NCI-H146 (cell line): ENCODE measurements around the gene FBXL2.
"Not testable (repeated sequence)": the region's sequence is repeated elsewhere in the genome, so short reads cannot be mapped to it uniquely, and the experiment has no call there.

Experiments used
- DNase-seq: peaks from one replicate; lab custom pipeline; 2025; lab: John Stamatoyannopoulos, UW

Gene FBXL2

DNA sequence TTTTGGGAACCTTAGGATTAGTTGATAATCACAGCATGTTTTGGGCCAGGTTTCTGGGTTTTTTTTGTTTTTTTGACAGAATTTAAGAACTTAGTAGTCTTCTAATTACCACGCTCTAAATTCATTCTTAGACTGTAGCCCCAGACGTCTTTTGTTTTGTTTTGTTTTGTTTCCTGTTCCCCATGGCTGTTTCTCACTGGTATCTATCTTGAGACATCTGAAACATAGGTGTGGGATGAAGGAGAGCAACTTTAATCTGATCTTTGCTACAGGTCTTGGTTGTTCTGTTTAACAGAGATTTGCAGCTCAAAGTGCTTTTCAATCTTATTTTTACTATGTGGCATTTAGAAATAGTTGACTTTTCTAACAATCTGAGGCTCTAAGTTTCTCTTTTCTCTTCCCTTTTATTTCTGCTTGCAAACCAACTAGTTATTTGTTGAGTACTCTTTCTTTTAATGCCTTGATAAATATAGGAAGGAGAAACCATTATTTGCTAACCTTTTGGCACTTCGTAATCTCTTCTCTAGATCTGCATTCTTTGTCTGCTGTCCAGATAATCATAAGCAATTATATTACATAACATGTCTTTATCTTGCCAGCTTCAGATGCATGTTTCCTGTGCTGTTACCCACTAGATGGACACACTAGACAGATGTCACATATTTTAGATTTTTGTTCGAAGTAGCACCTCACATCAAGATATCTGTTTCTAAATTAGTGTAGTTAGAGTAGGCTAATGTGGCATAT, 40.9 kb downstream of the FBXL2 start:
- peak; percentile 20 for DNase-seq

DNA sequence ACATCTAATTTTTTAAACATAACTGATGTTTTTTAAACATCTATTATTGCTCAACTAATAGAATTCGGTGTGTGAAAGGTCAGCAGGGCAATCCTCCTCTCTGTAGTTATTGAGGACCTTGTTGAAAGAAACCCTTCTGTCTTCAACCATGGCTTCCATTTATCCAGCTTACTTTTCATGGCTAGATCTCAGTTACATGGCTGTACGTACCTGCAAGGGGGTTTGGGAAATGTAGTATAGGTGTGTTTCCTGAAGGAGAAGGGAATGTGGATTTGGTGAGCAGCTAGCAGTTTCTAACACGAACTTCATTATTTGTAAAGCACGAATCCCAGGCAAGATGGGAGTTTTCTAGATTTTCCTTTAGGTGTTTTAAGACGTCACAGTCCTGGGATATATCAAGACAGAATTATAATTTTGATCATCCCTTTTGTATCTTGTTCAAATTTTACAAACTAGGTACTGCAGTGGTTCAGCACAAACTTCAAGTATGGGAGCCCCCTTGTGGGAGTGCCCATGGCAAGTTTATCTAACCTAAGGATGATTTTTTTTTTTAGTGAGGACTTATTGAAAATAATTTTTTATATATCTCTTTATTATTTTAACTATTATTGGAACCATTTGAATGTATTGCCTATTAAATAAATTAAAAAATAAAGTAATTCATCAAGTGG, 41.6 kb downstream of the FBXL2 start:
- no peak for DNase-seq

DNA sequence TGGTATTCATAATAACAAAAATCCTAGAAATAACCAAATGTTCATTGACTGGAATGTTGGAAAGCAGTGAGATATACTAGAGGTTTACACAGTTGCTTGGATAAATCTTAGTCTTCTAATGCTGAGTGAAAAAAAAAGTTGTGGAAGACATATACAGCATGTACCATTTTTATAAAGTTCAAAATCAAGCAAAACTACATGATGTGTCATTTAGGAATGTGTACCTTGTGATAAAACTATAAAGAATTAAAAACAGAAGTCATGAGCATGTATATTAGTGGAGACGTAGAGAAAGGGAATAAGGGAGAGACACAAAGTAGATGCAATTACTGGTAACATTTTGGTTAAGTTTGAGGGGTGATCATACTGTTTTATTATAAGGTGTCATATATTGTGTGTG, 45.2 kb downstream of the FBXL2 start:
- no peak for DNase-seq

DNA sequence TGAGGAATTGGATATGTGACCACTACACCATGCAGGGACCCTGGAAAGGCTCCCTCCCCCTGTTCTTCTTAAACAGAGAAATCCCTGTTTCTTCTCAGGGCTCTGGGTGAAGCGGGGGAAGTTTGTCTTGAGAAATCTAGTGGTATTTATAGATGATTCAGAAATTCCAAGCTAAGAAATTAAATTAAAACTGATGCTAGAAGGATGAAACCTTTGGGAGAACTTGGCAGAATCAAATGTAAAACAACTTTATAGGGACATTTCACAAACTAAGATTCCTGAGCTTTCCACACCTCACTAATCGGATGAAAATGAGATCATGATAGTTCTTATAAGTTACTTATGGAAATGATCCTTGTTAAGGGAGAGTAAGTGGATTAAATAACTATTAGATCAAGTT, 54.2 kb downstream of the FBXL2 start:
- no peak for DNase-seq

DNA sequence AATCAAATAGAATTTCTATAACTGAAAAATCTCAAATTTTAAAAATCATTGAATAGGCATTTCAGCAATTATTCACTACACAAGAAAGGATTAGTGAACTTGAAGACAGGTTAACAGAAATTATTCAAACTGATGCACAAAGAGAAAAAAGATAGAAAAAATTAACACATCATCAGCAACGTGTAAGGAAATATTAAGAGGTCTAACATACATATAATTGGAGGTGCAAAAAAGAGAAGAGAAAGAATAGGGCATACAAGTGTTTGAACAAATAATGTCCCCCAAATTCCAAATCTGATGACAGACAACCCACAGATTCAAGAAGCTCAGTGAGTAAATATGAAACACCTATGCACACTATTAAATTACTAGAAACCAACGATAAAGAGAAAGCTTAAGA, 57.1 kb downstream of the FBXL2 start:
- no peak for DNase-seq

DNA sequence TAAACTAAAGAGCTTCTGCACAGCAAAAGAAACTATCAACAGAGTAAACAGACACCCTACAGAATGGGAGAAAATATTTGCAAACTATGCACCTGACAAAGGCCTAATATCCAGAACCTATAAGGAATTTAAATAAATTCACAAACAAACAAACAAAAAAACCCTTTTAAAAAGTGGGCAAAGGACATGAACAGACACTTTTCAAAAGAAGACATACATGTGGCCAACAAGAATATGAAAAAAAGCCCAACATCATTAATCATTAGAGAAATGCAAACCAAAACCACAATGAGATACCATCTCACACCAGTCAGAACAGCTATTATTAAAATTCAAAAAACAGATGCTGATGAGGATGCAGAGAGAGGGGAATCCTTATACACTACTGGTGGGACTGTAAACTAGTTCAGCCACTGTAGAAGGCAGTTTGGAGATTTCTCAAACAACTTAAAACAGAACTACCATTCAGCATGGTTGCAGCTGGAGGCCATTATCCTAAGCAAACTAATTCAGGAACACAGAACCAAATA, 61.8 kb downstream of the FBXL2 start:
- DNase-seq, result not testable (repeated sequence)

DNA sequence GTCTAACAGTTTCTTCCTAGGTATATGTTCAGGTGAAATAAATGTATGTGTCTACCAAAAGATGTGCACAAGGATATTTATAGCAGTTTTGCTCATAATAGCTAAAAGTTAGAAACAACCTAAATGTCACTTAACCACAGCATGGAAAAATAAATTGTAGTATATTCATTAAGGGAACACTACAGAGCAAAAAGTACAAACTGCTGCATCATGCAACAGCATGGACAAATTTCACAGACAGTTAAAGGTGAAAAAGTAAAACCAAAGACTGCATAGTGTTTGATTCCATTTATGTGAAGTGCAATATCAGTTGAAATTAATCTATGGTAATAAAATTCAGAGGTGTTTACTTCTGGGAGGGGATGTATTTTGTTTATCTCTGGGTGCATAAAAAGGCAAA, 62.5 kb downstream of the FBXL2 start:
- DNase-seq, result no peak

DNA sequence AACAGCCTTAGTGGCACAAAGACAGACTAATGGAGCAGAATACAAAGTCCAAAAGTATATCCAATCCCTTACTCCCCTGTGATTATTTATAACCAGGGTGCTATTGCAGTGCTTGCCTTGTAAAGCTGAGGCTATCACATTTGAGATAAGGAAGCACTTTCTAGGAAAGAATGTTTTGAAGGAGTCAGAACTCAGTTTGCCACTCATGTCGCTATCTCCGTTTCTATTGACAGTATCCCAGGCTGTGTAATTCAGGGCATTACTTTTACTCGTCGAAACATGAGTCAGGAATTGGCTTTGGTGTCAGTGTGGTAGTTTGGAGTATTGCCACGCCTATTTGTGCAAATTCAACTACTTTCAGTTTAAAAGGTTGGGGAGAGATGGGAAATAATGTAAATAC, 78.4 kb downstream of the FBXL2 start:
- DNase-seq, result no peak

DNA sequence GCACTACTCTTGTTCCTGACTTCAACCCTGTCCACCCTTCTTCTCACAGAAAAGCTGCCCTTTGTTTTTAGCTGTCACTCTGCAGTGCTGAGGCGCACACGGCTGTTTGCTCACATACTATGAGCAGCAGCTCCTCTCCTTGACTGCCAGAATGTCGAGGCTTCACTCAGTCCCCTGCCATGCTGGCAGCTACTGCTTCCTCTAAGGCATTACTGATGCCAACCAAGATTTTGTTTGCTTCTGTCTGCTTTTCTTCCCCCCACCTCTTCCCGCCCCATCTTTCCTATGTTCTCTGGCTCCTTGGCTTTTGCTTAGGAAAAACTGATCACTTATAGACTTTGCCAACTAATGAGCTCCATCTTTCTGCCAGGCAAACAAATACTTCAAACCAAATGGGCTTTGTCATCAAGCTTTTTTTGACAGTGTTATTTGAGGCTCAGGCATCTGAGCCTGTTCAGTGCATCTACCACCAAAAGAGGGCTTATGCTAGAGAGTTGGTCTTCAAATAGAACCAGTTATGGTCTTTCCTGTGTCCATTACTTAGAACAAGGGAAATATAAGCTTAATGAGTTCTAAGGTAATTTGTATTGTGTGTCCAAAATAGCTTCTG, 81.0 kb downstream of the FBXL2 start:
- DNase-seq, result no peak

DNA sequence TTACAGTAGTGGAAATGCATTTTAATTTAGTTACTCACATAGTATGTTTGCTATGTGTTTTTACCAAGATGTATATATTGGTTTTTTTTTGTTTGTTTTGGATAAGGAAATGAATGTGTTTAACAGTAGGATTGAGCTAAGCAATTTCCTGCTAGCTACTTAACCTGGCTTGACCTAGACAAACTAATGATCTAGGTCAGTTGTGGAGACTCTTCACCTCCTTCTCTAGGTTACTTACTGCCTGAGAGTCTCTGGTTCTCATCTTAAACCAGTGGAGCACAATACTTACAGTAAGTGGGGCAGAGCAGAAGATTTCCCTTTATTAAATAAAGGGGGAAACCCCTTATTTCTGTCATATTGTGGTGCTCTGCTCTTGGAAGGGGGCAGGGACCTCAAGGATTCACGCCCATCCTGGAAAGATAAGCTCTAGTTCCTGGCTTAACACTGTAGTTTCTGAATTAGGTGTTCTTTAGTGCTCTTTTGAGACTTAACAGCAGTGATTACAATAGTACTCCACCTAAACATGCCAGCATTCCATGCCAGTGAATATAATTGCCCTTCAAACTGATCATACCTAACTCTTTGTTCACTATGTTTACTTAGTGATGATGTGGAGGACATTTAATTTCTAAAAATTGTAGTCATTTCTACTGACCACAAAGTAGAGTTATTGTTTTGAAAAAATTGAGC, 83.0 kb downstream of the FBXL2 start:
- no peak for DNase-seq

DNA sequence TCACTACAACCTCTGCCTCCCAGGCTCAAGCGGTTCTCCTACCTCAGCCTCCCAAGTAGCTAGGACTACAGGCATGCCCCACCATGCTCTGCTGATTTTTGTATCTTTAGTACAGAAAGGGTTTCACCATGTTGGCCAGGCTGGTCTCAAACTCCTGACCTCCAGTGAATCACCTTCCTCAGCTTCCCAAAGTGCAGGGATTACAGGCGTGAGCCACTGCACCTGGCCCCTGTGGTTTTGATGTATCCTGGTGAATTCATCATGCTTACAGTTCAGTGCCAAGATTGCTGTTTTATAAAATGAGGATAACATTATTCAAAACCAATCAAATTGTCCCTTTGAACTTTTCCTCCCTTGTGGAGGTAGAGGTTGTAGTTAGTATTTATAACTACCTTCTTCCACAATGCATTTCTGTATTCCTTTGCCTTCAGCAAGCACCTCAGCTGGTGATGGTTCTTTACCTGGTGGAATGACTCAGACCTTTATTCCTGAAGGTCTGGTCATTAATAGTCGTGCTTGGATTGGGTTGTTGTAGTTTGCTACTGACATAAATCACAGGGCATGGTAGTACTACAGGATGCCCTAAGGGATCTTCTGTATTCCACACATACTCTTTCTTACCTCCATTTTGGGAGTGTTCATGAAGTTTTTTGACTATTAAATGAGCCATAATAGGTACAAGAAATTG, 86.0 kb downstream of the FBXL2 start:
- no peak for DNase-seq

DNA sequence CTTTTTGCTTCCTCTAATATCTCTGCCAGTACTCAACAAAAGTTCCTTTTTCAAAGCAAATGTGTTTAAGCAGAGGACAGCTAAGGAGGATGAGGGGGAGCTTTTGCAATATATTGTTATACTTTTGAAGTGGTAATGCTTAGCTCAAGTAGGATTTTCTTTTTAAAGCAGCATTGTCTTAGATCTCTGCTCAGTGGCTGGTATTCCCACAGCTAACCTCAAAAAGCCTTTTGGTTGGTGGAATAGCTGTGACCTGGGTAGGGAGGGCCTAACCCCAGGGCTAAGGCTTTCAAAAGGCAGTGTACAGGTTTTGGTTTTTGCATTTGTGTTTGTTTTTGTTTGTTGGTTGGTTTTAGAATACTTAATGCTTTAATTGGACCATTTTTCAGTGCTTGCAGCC, 86.8 kb downstream of the FBXL2 start:
- no peak for DNase-seq

DNA sequence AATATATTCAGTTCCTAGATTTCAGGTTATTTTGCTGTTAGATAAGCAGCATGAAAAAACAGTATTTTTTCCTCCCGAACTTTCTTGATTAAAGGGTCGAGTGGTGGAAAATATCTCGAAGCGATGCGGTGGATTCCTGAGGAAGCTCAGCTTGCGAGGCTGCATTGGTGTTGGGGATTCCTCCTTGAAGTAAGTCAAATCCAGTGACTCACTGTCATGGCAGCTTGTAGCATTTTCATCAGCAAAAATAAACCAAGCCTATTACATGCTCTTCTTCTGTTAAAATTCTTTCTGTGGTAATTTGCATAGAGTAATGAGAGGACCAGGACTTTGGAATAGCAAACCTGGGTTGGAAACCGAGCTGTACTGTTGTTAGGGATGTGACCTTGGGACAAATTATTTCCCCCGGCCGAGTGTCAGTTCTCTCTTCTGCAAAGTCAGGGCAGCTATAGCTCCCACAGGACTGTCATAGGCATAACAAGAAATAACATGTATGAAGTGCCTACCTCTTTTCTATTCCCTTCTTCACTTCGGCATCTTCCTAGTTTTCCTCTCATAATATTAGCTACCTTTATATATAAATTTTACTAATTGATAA, 87.4 kb downstream of the FBXL2 start:
- DNase-seq, result no peak

DNA sequence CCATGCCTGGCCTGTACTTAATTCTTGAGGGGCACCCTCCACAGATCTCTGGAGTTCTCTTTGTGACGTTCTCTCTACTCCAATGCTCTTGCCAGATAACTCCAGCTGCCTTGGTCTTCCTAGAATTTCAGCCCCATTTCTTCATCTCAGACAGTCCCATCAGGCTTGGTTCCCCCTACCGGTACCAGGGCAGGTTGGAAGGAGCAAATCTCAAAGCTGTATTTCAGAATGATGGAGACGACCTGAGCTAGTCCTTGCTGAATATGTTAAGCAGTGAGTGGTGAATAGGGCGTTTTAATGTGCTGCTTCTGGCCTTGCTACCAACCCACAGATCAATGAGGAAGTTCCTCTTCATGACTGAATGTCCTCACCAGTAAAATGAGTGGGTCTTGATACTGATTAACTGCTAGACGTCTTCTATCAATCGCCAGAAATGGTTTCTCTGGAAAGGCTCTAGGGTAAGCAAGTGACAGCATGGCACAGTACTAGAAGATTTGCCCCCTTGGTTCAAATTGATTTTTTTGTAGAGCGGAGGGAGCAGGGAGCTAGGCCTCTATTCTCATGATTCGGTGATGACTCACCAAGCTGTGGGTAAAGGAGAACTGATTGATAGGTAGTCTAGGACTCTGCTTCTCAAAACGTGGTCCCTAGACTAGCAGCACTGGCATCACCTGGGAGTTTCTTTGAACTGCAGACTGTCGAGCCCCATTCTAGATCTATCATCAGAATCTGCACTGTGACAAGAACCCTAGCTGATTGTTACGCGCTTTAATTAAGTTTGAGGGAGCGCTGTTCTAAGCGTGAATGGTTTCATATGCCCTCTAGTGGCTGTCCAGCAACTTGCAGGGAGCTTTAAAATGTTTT, 95.2 kb downstream of the FBXL2 start:
- DNase-seq, result peak; percentile 13

DNA sequence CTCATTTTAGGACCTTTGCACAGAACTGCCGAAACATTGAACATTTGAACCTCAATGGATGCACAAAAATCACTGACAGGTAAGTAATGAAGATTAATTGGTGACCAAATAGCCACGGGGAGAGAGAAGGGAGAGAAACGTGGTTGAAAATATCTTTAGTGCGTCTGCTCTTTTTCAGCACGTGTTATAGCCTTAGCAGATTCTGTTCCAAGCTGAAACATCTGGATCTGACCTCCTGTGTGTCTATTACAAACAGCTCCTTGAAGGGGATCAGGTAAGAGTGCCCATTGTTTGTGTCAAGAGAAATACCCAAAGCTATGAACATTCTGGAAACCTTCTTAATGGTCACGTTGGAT, 95.8 kb downstream of the FBXL2 start:
- no peak for DNase-seq

DNA sequence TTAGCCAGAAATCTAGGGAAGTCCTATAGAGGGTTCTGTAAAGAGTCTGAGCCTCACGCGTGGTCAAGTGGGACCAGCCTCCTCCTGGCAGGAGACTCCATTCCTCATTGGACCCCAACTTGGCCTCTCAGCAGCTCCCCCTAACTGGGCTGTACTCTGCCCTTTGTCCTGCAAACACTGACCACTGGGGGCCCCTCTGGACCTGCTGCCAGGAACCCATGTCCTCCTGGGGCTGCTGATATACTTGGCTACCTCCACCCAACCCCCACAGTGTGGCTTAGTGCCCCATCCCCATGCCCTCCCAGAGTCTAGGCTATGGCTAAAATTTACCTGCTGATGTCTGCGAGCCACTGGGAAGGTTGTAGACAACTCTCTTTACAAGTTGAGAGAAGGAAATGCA, 100.2 kb downstream of the FBXL2 start:
- DNase-seq, result no peak

DNA sequence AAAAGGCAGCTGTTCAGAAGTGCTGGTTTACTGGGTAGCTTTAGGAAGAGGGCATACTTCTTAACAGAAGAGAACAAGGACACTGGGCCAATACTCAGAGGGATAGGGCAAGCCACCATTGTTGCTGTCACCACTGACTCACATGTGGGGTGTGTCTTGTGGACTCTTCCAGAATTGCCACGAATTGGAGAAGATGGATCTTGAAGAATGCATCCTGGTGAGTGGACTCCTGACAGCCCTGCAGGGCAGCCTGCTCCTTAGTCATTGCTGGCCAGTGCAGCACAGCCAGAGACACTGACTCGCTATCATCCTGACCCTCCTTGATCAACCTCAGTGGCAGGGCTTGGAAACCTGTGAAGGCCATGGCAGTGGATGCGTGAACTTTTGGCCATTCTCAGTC, 100.7 kb downstream of the FBXL2 start:
- no peak for DNase-seq

DNA sequence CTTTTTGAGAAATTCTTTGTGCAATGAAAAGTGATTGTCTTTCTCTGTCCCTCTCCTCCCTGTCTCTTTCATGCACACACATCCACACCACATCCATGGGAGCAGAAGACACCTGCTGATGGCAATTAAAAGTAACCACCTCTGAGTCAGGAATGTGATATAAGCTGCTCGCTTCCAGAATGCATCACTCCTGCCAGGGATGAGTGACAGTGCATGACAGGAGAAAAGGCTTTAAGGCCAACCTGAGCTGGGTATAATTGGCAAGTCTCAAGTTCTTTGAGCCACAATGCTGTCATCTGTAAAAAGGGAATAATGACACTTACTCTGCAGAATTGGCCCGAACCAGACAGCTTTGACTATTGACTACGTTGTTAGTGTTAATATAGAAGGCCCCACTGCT, 103.4 kb downstream of the FBXL2 start:
- no peak for DNase-seq

DNA sequence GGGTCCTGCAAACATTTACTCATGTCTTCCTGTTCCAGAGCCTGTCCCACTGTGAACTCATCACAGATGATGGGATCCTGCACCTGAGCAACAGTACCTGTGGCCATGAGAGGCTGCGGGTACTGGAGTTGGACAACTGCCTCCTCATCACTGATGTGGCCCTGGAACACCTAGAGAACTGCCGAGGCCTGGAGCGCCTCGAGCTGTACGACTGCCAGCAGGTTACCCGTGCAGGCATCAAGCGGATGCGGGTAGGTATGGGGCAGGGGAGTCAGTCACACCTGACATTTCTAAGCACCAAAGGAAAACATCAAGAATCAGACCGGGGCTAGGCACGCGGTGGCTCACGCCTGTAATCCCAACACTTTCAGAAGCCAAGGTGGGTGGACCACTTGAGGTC, 106.7 kb downstream of the FBXL2 start:
- no peak for DNase-seq

DNA sequence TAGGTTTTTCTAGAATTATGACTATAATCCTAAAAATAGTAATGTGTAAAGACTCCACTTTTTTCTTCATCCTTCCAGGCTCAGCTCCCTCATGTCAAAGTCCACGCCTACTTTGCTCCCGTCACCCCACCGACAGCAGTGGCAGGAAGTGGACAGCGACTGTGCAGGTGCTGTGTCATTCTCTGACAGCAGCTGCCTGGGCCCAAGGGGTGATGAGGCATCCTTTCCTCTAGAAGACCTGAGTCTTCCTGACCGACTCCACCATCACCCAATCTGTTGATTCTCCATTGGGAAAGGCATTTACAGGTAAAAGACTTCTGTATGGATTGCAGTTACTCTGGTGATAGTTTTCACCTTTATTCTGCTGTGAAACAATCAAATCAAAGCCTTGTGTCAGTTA, 108.2 kb downstream of the FBXL2 start:
- no peak for DNase-seq

DNA sequence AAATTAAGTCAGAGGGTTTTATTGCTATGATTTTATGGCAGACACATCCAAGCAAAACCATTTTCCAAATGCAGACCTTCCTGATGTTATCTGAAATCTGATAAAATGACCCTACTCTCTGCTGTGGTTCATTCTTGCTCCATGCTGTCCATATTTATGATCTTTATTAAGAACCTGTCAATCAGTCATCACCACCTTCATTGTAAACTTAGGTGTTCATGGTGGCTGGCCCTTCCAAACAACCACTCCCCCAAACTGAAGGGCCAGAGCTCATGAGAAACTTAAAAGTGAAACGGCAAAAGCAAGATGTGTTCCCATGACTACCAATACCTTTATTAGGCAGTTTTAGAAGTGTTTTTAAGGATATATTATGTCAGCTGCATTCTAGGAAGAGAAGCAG, 109.4 kb downstream of the FBXL2 start:
- DNase-seq, result no peak
